ENCODE measurements around the gene OBI1. TPM values are rescaled to one million over a fixed set of nuclear protein-coding genes. Genes with fewer than 3 reads are reported as not detected.

Gene OBI1
- total RNA-seq, 2 experiments from 2014 or later = 16.0 to 17.7 TPM

DNA sequence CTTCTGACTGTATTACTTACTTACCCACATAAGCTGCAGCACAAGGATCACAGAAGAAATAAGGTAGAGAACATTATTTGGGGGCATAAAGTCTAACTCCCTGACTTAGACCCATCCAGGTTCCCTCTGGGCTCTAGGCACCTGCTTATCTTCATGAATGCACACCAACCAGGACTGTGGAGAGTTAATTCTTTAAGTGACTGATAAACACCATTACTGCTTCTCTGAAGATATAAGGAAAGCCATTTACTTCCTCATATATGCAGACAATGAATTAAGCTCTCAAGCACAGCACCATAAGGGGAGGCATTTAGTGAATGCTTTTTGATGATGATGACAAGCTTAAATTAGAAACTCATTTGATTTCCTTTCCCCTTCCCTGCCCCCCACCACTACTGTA is 22.5 kb downstream of the OBI1 start:
- intact Hi-C loops (cut with micrococcal nuclease) = no loop called here
- Mint-ChIP-seq H3K27me3 (ENCODE audit: low read depth) (no peaks in the 10 kb centered on the region), H3K4me3 (no peak overlapping the region), H3K36me3 (ENCODE audit: low read depth) (peaks cover 71% of the 10 kb centered on the region), H3K4me1 (ENCODE audit: low read depth) (no peaks in the 10 kb centered on the region), H3K9me3 (no peaks in the 10 kb centered on the region), H3K27ac (no peak overlapping the region)
- CTCF ChIA-PET = interaction anchor here (0.7 kb wide), 1 partner anchor 23 kb away, joined by 3 read pairs; no protein-coding TSS in a partner anchor
- no peak for DNase-seq

DNA sequence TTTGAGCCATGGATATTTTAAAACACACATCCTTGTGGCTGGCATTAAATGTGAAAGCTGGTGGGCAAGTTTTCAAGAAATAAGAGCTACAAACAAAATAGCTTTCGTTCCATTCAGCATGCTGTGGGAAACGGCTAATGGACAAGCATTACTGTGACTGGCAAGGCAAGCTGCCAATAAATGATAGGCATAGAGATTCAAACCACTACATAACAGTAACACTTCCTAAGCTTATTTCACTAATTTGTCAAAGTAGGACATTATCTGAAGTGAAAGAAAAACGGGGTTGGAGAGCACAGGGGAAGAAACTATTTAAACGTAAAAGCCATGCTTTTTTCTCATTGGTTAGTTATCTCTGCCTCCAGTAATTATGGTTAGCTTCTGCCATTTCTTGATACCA is 26.0 kb downstream of the OBI1 start:
- peaks cover 79% of the 10 kb centered on the region for H3K36me3 Mint-ChIP-seq (ENCODE audit: low read depth)
- no peaks in the 10 kb centered on the region for H3K27me3 Mint-ChIP-seq (ENCODE audit: low read depth)
- no peak for DNase-seq

DNA sequence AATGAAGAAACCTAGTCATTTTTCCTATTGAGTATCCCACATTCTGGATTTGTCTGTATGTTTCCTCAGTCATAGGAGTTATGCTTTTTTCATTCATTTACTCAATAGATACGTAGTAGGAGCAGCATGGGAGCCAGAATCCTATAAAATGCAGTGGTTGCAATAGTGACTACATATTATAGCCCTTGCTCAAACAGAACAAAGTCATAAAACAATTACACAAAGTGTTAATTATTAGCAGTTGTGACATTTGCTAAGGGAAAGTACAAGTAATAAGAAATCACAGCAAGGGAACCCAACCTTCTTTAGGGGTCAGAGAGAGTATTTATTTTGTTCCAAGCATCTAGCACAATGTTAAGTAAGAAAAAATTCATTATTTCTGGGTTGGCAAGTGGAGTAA is 27.9 kb downstream of the OBI1 start:
- Mint-ChIP-seq H3K4me1 (ENCODE audit: low read depth) (no peaks in the 10 kb centered on the region), H3K27me3 (ENCODE audit: low read depth) (no peaks in the 10 kb centered on the region), H3K4me3 (no peak overlapping the region), H3K9me3 (no peaks in the 10 kb centered on the region), H3K36me3 (ENCODE audit: low read depth) (peaks cover 76% of the 10 kb centered on the region), H3K27ac (no peak overlapping the region)
- no peak for DNase-seq
- CTCF ChIA-PET = no interaction called here
- intact Hi-C loops (cut with micrococcal nuclease) = no loop called here

More for the DNA sequence above, 26.0 kb downstream of the OBI1 start:
- intact Hi-C loops (cut with micrococcal nuclease) = no loop called here
- CTCF ChIA-PET = interaction anchor here (1.3 kb wide), 1 partner anchor 10 kb away, joined by 4 read pairs; no protein-coding TSS in a partner anchor
- Mint-ChIP-seq H3K9me3 (no peaks in the 10 kb centered on the region), H3K27ac (no peak overlapping the region), H3K4me1 (ENCODE audit: low read depth) (no peaks in the 10 kb centered on the region), H3K4me3 (no peak overlapping the region)

DNA sequence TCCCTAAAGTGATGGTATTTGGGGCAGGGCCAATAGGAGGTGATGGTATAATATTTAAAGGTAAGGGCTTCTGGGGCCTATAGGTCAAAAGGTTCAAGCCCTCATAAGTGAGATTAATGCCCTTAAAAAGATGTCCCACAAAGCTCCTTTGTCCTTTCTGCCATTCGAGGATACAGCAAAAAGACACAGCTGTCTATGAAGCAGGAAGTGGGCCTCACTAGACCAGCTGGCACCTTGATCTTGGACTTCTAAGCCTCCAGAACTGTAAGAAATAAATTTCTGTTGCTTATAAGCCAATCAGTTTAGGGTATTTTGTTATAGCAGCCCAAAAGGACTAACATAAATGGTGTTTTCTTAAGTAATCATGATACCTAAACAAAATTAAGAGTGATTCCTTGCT is 28.4 kb downstream of the OBI1 start:
- intact Hi-C loops (cut with micrococcal nuclease) = no loop called here
- Mint-ChIP-seq H3K4me1 (ENCODE audit: low read depth) (no peaks in the 10 kb centered on the region), H3K36me3 (ENCODE audit: low read depth) (peaks cover 79% of the 10 kb centered on the region), H3K4me3 (no peak overlapping the region), H3K27ac (no peak overlapping the region), H3K9me3 (no peaks in the 10 kb centered on the region), H3K27me3 (ENCODE audit: low read depth) (no peaks in the 10 kb centered on the region)
- no peak for DNase-seq
- CTCF ChIA-PET = no interaction called here

DNA sequence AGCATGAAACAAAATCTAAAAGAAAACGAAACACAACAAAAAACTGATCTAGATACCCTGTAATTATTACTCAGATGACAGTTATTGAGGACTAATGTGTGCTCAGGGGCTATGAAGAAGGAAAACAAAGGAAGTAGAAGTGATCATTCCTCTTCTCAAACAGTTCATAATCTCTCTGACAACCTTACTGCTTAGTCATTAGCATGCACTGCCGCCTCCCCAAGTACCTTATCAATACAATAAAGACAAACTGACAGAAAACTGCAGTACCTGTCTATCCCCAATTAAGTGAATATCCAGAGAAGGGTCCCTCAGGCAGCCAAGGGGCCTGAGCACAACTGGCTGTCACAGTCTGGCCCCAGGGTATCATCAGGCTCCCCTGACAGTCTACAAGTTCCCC is 33.6 kb downstream of the OBI1 start:
- Mint-ChIP-seq H3K27me3 (ENCODE audit: low read depth) (no peaks in the 10 kb centered on the region), H3K4me1 (ENCODE audit: low read depth) (no peaks in the 10 kb centered on the region), H3K36me3 (ENCODE audit: low read depth) (peaks cover 56% of the 10 kb centered on the region), H3K9me3 (no peaks in the 10 kb centered on the region), H3K4me3 (no peak overlapping the region), H3K27ac (no peak overlapping the region)
- DNase-seq = no peak
- intact Hi-C loops (cut with micrococcal nuclease) = no loop called here
- CTCF ChIA-PET = no interaction called here

DNA sequence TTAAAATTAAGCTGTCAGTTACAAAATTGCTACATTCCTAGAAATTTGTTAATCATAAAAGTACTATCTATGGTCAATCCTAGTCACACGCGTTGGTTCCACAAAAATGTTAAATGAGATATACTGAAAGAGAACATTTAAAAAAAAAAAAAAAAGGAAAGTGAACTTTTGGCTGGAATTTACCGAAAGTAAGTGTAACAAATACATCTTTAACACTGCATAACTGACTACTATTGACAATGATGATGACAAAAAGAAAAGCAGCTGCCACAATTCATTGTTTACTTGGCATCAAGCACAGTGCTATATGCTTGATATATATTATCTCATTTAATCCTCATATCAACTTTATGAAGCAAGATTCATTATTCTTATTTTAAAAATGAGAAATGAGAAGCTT is 35.8 kb downstream of the OBI1 start:
- Mint-ChIP-seq H3K36me3 (ENCODE audit: low read depth) (peaks cover 42% of the 10 kb centered on the region), H3K27me3 (ENCODE audit: low read depth) (no peaks in the 10 kb centered on the region), H3K4me3 (no peak overlapping the region), H3K27ac (no peak overlapping the region), H3K9me3 (no peaks in the 10 kb centered on the region), H3K4me1 (ENCODE audit: low read depth) (no peaks in the 10 kb centered on the region)
- CTCF ChIA-PET = interaction anchor here (1.5 kb wide), 1 partner anchor 10 kb away, joined by 4 read pairs; no protein-coding TSS in a partner anchor
- no peak for DNase-seq
- intact Hi-C loops (cut with micrococcal nuclease) = no loop called here

DNA sequence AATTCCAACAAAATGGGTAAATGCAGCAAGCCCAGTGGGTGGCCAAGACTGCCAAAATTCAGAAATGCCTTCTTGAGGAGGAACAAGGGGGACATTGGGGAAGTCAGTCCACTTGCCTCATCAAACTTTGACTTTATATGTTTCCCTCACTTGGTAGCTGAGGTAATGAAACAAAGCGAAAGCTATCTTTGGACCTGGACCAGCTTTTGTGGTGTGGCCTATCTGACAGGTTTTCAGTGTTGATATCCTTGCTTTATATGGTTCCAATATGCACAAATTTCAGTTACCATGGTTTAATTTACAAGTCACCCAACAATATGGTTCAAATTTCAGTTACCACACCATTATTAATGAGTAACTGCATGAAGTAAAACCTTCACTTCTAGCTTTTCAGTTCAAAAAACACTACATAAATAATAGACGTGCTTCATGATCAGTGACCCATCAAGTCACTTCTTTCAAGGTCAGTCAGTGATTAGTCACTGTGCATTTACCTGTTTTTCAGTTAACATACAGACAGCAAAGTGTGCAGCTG is 38.0 kb downstream of the OBI1 start:
- Mint-ChIP-seq H3K27ac (no peak overlapping the region), H3K4me3 (no peak overlapping the region), H3K4me1 (ENCODE audit: low read depth) (no peaks in the 10 kb centered on the region), H3K36me3 (ENCODE audit: low read depth) (peaks cover 47% of the 10 kb centered on the region), H3K9me3 (no peaks in the 10 kb centered on the region), H3K27me3 (ENCODE audit: low read depth) (no peaks in the 10 kb centered on the region)
- CTCF ChIA-PET = no interaction called here
- no peak for DNase-seq
- intact Hi-C loops (cut with micrococcal nuclease) = no loop called here

DNA sequence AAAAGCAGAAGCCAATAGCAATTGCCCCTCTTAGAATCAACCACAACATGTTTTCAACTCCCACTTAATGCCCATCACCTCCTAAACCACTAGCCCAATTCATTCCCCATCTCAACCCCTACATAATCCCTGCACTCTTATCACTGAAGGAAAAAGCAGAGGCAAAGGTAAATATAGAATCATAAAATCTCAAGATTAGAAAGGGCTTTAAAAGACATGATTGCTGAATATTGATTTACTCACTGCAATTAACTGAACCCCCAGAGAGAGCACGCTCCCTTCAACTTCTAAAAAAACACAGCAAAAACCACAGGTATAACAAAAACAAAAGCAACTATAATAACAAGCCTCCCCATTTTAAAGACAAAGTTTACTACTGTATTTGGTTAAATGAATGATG is 40.5 kb downstream of the OBI1 start:
- no peak for DNase-seq
- Mint-ChIP-seq H3K36me3 (ENCODE audit: low read depth) (peaks cover 52% of the 10 kb centered on the region), H3K4me1 (ENCODE audit: low read depth) (peaks cover 4% of the 10 kb centered on the region), H3K4me3 (no peak overlapping the region), H3K27ac (no peak overlapping the region), H3K9me3 (no peaks in the 10 kb centered on the region), H3K27me3 (ENCODE audit: low read depth) (no peaks in the 10 kb centered on the region)
- intact Hi-C loops (cut with micrococcal nuclease) = no loop called here
- CTCF ChIA-PET = no interaction called here

DNA sequence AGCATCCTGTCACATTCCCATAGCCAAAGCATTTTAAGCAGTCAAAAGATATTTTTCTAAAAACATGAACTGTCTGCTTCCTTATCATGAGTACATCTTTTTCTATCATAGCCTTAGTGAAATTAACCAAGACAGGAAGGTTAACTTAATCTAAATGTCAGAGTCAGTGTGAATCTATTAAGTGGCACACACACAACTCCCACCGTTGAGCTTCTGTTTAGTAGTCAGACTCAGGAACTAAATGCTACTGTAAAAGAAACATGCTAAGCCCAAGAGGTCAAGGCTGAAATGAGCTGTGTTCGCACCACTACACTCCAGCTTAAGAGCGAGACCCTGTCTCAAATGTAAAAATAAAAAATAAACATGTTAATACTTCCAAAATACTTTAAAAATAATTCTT is 47.9 kb downstream of the OBI1 start:
- DNase-seq = no peak
- CTCF ChIA-PET = no interaction called here
- H3K27me3 Mint-ChIP-seq (ENCODE audit: low read depth) = peaks cover 48% of the 10 kb centered on the region
- peaks cover 17% of the 10 kb centered on the region for H3K36me3 Mint-ChIP-seq (ENCODE audit: low read depth)
- peaks cover 24% of the 10 kb centered on the region for H3K4me1 Mint-ChIP-seq (ENCODE audit: low read depth)
- intact Hi-C loops (cut with micrococcal nuclease) = no loop called here
- H3K27ac Mint-ChIP-seq = no peak overlapping the region
- H3K9me3 Mint-ChIP-seq = no peaks in the 10 kb centered on the region
- H3K4me3 Mint-ChIP-seq = no peak overlapping the region

DNA sequence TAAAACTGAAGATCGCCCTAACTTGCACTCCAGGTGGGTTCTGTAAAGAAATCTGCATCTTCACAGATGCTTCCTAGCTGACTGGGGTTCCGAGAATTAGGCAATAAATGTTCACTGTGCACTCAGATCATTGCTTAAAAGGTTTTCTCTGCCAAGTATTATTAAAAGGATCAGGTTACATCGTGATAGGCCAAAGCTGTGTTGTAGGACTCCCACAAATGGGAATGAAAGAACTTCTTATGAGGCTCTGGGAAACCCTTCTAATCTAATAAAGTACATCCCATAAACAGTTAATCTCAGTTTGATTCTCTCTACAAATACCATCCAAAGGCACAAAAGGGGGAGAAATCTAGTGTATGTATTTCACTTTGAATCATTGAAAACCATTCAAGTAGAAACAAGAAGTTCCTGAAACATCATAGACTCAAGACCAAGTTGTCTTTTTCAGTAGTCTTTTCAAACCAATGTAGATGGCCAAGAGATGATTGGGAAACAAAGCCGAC is 48.5 kb downstream of the OBI1 start:
- H3K4me1 Mint-ChIP-seq (ENCODE audit: low read depth) = peaks cover 21% of the 10 kb centered on the region
- intact Hi-C loops (cut with micrococcal nuclease) = no loop called here
- peaks cover 11% of the 10 kb centered on the region for H3K36me3 Mint-ChIP-seq (ENCODE audit: low read depth)
- peaks cover 53% of the 10 kb centered on the region for H3K27me3 Mint-ChIP-seq (ENCODE audit: low read depth)
- H3K9me3 Mint-ChIP-seq = no peaks in the 10 kb centered on the region
- no peak for DNase-seq
- CTCF ChIA-PET = no interaction called here
- H3K4me3 Mint-ChIP-seq = no peak overlapping the region
- no peak overlapping the region for H3K27ac Mint-ChIP-seq

DNA sequence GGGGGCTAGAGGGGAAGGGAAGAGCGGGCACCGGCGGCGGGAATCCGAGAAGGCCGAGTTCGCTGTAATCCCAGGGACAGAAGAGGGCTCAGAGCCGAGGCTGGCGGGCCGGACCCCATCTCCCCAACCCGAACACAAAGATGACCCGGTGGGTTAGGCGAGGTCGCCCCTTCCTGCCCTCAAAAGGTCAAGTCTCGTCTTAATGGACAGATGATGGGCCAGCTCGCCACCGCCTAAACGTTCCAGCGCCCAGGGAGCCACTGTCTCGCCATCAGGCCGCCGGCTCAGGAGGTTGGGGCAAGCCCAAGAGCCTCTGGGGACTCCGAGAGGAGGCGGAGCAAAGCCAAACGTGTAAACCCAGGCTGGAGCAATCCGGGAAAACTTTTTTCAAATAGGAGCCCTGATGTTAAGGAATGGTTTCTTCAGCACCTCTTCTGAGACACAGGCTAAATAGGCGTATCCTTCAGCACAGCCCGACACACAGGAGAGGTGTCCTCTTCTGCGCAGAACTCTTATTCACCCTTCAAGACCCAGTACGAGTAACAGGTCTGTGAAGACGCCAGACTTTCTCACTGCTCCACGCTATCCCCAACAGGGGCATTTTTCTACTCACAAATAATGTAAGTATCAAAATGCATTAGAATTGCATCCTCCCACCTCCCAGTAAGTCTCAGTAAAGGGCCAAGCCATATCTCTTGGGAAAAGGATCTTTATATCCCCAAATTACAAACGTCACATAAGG is 49.3 kb downstream of the OBI1 start:
- no peak overlapping the region for H3K27ac Mint-ChIP-seq
- CTCF ChIA-PET = no interaction called here
- peaks cover 3% of the 10 kb centered on the region for H3K36me3 Mint-ChIP-seq (ENCODE audit: low read depth)
- DNase-seq = no peak
- peaks cover 23% of the 10 kb centered on the region for H3K4me1 Mint-ChIP-seq (ENCODE audit: low read depth)
- H3K4me3 Mint-ChIP-seq = peak overlapping the region; percentile 54
- H3K27me3 Mint-ChIP-seq (ENCODE audit: low read depth) = peaks cover 59% of the 10 kb centered on the region
- intact Hi-C loops (cut with micrococcal nuclease) = loop anchor here (10.0 kb wide), 2 partner anchors 1585 to 1735 kb away; partner anchors contain the start of genes FBXL3 and SPRY2
- no peaks in the 10 kb centered on the region for H3K9me3 Mint-ChIP-seq

DNA sequence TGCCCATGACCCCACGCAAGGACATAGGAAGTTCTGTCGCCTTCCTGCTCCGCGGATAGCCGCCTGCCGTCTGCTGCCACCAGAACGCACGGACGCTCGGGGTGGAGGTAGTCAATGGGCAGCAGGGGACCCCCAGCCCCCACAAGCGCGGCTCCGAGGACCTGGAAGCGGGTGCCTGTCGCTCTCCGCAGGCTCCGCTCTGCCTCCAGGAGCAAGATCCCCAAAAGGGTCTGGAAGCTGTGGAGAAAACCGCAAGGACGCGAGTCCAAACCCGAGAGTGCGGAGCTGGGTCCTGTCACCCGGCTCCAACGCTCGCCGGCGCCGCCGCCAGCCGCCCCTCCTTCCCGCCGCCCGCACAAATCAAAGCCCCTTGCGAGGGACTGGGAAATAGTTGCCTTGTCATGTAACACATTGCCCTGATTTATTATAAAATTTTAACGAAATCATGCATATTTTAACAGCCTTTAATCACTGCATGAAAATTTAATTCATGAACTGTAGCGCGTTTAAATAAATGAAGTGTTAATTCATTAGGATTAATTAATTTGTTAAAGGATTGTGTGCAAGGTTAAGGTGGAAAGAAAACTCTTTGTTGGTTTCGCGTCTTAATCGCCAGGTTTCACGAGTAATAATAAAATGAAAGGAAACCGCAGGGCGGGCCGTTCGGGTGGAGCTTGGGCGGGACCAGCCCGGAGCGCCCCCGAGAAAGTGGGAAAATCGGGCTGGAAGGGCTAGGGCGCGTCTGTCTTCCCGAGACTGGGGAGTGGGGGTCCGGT is 50.1 kb downstream of the OBI1 start:
- no peak for DNase-seq
- H3K4me3 Mint-ChIP-seq = peak overlapping the region; percentile 54
- H3K36me3 Mint-ChIP-seq (ENCODE audit: low read depth) = no peaks in the 10 kb centered on the region
- peaks cover 27% of the 10 kb centered on the region for H3K4me1 Mint-ChIP-seq (ENCODE audit: low read depth)
- no peak overlapping the region for H3K27ac Mint-ChIP-seq
- H3K9me3 Mint-ChIP-seq = no peaks in the 10 kb centered on the region
- CTCF ChIA-PET = no interaction called here
- H3K27me3 Mint-ChIP-seq (ENCODE audit: low read depth) = peaks cover 66% of the 10 kb centered on the region
- intact Hi-C loops (cut with micrococcal nuclease) = loop anchor here (1.0 to 10.0 kb wide), 3 partner anchors 14 to 1736 kb away; partner anchors contain the start of genes FBXL3 and SPRY2
